PFSK-1 (cell line): ENCODE measurements around the gene KMT5B.

Experiments used
- SIN3A ChIP-seq: IDR thresholded peaks from 2 replicates; pipeline ENCODE4 v1.6.1; 2012; ENCODE audit warnings: mild to moderate bottlenecking, low read length, moderate library complexity, borderline replicate concordance; ENCODE audit not compliant: insufficient read depth
- TAF1 ChIP-seq: IDR thresholded peaks from 2 replicates; pipeline ENCODE4 v1.6.1; 2012; ENCODE audit warnings: low read length, control low read depth, borderline replicate concordance; ENCODE audit not compliant: insufficient read depth
- TF ChIP-seq, protein P1 (sequence below), 2 experiments: IDR thresholded peaks; 2 replicates each; pipeline versions ENCODE4 v1.6.1 to v1.8.0; 2011 to 2012; ENCODE audit warnings: low read depth in 2 of 2, low read length in 2 of 2, control low read depth in 1 of 2, inconsistent platforms in 1 of 2, mild to moderate bottlenecking in 1 of 2, moderate library complexity in 1 of 2; ENCODE audit not compliant: insufficient read depth in 1 of 2

DNA sequence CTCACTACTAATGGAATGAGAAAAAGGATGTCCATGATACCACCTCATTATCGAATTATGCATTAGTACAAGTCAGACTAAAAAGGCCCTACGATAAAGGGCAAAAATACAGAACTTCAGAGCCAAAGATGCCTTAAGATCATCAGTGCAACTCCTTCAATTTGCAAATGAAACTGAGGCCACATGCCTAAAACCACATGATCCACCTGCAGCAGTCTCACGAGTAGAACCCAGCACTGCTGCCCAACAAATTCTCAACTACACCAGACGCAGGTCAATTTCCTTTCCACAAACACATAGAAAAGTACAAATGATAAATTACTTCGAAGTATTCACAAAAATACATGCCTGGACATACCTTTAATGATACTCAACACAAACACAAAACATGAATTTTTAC lies 20.1 kb downstream of the KMT5B start:
- TF ChIP-seq, protein P1, sequence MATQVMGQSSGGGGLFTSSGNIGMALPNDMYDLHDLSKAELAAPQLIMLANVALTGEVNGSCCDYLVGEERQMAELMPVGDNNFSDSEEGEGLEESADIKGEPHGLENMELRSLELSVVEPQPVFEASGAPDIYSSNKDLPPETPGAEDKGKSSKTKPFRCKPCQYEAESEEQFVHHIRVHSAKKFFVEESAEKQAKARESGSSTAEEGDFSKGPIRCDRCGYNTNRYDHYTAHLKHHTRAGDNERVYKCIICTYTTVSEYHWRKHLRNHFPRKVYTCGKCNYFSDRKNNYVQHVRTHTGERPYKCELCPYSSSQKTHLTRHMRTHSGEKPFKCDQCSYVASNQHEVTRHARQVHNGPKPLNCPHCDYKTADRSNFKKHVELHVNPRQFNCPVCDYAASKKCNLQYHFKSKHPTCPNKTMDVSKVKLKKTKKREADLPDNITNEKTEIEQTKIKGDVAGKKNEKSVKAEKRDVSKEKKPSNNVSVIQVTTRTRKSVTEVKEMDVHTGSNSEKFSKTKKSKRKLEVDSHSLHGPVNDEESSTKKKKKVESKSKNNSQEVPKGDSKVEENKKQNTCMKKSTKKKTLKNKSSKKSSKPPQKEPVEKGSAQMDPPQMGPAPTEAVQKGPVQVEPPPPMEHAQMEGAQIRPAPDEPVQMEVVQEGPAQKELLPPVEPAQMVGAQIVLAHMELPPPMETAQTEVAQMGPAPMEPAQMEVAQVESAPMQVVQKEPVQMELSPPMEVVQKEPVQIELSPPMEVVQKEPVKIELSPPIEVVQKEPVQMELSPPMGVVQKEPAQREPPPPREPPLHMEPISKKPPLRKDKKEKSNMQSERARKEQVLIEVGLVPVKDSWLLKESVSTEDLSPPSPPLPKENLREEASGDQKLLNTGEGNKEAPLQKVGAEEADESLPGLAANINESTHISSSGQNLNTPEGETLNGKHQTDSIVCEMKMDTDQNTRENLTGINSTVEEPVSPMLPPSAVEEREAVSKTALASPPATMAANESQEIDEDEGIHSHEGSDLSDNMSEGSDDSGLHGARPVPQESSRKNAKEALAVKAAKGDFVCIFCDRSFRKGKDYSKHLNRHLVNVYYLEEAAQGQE (IDR thresholded peaks at IDR 0.05; ENCODE audit: insufficient read depth in 1 of 2, low read depth in 2 of 2, low read length in 2 of 2): no peak
- TF ChIP-seq TAF1 (no peak), SIN3A (no peak)
